NCI-H1092 treated with DMSO at 0.1 percent for 48 hours (cell line): ENCODE results near the gene RNU6-1.

Source experiments
- DNase-seq: peaks from one replicate; lab custom pipeline; 2025; lab: John Stamatoyannopoulos, UW

Gene RNU6-1

DNA sequence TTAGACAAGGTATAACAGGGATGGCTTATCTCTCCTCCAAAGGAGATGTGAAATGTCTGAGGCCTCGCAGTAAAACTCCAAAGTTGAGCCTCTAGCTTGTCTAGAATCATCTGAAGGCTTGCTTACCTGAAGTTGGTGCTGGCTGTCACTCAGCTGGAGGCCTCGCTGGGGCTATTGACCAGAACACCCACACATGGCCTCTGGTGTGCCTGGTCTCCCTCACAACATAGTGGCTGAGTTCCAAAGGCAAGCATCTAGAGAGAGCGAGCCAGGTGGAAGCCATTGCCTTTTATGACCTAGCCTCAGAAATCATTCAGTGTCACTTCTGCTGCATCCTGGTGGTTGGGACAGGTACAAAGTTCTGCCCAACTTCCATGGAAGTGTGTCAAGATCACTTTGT, 17.4 kb upstream of the RNU6-1 start:
- DNase-seq: no peak

DNA sequence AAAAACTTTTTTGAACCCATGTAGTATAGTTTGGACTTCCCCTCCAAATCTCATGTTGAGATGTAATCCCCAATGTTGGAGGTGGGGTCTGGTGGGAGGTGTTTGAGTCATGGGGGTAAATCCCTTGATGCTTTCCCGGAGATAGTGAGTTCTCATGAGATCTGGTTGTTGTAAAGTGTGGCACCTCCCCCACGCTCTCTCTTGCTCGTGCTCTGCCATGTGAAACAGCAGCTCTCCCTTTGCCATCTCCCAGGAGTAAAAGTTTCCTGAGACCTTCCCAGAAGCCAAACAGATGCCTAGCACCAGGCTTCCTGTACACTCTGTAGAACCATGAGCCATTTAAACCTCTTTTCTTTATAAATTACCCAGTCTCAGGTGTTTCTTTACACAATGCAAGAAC, 16.0 kb upstream of the RNU6-1 start:
- no peak for DNase-seq

DNA sequence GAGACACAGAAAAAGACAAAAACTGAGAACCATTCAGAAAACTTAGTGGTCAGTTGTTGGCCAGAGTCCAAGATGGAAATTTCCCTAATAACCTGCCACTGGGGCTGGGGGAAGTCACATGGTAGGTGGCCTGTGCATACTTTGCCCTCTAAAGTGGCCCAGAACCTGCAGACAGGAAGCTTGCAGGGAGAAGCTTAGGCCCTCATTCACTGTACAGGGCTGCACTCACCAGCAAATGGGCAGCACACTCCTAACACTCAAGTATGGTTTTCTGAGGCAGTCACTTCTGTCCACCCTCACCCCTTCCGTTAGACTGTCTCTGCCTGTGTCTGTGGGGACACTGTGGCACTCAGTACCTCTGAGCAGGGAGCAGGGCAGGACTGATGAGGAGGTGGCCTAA, 14.5 kb upstream of the RNU6-1 start:
- no peak for DNase-seq

DNA sequence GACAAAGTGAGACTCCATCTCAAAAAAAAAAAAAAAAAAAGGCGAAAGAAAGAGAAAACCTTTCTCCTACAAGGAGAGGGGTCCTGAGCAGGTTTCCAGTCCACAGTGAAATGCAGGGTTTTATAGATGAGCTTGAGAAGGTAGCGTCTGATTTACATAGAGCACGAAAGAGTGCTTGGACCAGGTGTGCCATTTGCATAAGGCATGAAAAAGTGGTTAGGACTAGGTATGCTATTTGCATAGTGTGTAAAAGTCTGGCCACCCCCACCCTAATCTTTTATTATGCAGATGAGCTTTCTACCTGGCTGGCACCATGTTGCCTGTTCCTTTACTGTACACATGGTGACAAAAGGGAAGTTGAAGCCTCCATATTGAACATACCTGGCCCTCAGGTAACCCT, 13.6 kb upstream of the RNU6-1 start:
- no peak for DNase-seq

DNA sequence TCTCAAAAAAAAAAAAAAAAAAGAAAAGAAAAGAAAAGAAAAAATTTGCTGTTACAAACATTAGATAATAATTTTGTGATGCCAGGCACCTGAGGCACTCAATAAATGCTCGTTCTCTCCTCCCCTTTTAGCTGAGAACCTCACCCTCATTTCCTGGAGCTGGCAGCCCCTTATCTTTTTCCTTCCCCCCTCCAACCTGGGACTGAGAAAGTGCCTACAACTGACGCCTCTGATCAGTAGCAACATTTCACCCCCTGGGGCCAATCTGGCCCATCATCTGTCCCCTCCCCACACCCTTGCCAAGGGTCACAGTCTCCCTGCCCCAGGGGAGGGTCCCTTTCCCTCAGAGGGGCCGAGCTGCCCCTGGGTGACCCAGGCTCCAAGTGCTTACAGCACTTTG, 12.6 kb upstream of the RNU6-1 start:
- no peak for DNase-seq

DNA sequence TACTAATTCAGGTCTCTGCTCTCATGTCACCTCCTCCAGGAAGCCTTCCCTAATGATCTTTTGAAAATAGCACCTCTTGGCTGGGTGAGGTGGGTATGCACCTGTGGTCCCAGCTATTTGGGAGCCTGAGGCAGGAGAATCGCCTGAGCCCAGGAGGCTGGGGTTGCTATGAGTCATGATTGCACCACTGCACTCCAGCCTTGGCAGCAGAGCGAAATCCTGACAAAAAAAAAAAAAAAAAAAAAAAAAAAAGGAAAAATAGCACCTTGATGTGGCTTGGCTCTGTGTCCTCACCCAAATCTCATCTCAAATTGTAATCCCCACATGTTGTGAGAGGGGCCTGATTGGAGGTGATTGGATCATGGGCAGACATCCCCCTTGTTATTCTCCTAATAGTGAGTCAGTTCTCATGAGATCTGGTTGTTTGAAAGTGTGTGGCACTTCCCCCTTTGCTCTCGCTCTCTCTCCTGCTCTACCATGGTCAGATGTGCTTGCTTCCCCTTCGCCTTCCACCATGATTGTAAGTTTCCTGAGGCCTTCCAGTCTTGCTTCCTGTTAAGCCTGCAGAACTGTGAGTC, 11.2 kb upstream of the RNU6-1 start:
- DNase-seq: no peak

DNA sequence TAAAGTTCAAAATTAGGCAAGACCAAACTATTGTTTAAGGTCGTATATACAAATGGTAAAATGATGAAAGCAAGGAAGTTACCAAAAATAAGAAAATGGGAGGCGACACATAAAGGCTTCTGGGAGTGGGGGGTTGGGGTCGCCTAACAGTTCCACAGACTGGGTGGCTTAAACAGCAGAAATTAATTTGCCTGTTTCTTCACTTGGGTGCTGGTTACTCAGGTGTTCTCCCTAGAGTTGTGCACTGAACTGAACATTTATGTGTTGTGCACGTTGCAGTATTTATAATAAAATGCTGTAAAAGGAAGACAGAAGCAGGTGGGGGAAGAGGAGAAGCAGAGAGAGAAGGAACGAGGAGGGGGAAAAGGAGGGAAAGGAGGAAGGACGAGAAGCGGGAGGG, 10.5 kb upstream of the RNU6-1 start:
- DNase-seq: no peak

DNA sequence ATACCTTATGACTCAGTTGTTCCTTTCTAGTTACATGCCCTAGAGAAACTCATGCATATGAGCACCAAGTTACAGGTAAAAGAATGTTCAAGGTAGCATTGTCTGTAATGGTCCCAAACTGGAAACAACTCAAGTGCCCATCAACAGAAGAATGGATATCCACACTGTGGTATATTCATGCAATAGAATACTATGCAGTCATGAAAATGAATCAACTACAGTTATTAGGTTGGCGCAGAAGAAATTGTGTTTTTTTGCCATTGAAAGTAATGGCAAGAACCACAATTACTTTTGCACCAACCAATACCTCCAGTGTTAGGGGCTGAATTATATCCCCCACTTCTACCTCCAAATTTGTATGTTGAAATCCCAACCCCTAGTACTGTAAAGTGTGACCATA, 9.7 kb upstream of the RNU6-1 start:
- DNase-seq: no peak

DNA sequence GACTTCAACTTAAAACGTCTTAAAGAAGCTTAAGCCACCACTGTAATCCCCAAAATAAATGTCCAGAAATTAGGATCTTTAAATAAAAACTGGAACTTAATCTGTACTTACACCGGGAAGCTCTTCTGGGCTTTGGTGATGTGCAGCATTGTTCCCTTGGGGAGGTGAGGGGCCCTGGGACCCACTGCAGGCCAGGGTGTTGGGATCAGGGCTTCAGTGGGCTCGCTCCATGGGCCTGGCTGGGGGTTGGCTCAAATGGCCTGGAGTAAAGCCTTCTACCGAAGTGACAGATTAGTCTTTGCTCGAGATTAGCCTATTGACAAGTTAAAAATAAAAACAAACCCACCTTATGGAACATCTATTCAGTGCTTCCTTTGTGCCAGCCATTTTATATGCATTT, 6.1 kb upstream of the RNU6-1 start:
- no peak for DNase-seq

DNA sequence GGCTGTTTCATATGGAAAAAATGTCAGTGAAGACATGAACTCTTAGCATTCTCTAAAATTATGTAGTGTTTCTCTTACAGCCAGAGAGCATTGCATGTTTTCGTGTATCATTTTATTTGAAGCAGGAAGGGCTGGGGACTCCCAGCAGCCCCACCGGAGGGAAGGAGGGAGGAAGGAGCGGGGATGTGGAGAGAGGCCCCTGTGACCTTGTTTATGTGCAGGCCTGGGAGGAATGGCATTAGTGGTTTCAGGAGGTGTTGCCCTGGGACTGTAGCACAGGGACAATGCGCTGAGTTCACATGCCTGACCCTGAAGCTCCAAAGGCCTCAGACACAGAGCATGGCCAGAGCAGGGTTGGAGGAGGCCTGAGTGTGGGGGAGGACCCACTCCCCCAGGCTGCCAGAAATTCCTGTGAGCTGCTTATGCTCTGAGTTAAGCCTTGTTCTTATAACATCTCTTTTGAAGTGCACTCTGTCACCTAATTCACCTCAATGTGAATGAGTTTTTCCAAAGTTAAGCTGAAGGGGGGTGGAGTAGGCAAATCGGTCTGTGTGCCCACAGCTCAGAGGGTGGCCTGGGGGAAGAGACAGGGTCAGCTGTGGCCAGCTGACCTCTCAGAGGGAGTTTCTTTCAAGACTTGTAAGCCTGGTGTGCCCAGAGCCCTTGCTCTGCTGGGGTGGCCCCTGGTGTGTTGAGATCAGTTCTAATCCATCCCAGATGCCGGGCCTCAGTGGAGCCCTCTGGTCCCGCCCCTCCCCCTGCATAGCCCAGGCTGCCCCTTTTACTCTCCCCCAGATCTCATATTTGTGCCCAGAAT, 3.9 kb upstream of the RNU6-1 start:
- no peak for DNase-seq

DNA sequence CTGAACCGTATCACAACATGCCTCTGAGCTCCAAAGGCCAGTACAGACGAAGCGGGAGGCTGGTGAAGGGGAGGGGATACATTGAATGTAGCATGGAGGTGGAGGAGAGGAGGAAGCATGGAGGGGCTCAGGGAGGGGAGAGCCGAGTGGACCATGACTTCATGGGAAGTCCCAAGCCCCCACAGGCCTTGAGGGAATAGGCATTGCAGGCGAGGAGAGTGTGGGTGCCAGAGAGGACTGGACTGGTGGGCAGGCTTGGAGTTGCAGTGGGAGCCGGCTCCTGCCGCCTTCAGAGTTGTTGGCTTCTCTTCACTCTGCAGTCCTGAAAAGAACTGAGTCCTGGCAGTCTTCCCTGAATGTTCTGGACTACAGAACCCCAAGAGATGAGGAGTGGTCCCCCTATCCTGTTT, 3.3 kb upstream of the RNU6-1 start:
- DNase-seq: no peak

DNA sequence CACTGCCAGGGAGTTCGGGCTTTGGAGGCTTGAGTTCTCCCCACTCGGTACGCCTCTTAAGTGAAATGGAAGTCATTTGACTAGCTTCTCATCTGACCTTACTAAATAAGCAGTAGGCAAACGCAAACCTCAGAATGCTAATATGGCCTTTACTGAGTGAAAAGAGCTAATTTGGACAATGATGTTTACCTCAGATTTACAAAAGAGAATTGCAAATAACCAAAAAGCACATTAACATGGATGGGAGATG, 1.6 kb upstream of the RNU6-1 start:
- no peak for DNase-seq

DNA sequence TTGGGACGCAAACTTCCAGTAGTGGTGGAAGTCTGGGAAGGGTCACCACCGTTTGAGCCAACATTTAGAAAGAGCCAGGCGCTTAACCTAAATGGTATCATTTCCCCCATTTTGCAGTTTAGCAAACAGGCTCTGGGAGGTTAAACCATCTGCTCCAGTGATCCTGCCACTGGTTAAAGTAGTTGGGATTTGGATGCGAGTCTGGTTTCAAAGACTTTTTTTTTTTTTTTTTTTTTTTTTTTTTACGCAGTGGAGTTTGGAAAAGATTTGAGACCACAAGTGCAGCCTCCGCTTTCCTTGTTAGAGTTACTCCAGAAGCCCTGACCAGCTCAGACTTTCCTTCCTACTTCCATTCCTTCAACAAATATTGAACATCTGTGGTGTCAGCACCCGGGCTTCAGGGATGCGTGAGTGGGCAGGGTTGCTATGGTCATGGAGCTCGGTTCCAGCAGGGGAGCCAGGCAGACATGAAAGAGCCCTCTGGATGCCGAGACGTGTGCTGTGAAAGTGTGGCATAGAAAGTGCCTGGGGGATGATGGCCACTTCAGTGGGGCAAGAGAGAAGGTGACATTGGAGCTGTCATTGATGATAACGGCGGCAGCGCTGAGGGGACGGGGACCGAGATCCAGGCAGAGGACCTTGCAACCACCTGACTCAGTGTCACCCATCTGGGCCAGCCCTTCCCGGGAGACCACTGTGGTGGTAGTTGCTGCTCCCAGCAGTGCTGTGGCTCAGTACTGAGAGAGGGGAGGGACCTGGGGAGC, 1.1 kb upstream of the RNU6-1 start:
- peak; percentile 42 for DNase-seq

DNA sequence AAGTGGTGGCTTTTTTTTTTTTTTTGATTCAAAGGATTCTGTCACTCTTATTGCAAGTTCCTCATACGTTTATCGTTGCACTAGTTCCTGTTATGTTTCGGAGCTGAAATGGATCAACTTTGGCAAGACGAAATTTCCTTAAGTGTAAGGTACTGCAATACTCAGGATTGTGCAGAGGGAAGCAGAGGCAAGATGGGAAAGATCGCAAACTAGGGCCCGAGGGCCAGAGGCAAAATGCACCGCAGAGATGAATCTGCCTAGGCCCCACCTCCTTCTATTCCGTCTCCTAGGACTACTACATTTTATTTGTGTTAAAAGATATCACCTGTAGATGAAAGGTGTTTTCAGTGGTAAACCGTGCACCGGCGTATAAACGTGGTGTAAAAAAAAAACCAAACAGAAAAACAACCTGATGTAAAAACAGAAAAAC, 331 bp downstream of the RNU6-1 start:
- peak; percentile 74 for DNase-seq

DNA sequence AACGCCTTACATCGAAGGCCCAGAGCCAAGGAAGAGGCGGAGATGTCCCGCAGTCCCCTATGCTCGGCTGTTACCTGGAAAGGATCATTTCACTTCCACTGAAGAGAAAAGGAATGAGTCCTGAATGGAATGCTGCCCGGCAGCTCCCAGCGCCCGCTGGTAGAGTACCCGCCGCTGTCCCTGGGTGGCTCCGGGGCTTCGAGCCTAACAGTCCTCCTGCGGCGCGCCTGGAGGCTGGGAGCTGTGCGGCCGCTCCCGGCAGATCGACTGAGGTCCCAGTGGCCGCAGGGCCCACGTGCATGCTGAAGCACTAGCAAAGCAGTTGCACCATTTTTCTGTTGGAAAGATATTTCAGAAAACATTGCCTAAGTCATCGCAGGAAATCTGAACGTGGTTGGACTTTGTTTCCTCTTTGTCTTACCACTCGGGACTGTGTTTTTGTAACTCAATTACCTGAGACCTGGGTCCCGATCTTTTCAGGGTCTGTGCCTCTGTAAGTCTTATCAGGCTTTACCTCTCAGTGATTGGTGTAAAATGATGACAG, 984 bp downstream of the RNU6-1 start:
- DNase-seq: peak; percentile 46

DNA sequence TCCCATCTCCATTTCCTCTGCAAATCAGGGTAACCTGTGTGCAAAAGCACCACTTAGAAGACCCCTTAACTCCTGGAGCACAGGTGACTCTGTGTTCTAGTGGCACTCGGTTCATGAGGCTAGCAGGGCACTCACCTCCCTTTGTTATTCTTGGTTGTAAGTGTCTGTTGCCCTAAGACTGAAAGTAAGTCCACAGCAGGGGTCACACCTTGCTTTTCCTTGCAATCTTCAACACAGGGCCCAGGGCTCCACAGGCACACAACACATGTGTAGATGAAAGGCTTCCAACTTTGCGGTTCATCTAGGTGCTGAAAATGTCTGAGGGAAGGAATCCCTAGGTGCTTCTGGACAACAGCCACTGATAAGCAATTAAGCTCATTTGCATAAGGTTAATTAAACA, 2.9 kb downstream of the RNU6-1 start:
- DNase-seq: no peak

DNA sequence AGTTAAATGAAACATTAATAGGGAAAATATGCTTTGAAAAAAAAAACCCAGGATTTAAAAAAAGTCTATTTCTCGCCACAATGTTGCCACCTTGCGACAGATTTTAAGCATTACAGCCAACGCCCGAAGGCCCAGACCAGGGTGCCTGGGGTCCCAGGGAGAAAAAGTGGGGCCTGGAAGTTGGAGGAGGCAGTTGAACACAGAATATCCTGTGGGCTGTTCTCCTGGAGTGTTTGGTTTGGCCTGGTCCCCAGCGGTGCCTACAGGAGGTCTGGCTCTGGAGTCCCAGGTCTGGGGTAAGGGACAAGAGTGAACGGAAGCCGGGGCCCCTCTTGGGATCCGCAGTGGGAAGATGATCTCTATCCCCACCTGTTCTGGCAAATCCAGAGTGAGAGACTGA, 3.4 kb downstream of the RNU6-1 start:
- DNase-seq: peak; percentile 24

DNA sequence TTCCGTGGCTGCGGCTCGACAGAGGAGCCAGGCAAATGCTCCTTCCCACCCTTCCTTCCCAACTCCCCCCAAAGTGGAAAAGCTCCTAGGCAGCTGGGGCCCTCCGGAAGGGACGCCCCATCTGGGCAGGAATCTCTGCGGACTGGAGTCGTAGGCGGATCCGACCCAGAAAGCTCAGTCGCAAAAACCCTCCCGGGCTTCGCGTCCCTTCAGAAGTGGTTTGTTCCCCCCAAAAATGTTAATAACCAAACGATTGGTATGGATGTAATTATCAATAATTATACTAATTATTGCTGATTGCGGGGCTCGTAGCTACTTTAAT, 3.8 kb downstream of the RNU6-1 start:
- DNase-seq: no peak

DNA sequence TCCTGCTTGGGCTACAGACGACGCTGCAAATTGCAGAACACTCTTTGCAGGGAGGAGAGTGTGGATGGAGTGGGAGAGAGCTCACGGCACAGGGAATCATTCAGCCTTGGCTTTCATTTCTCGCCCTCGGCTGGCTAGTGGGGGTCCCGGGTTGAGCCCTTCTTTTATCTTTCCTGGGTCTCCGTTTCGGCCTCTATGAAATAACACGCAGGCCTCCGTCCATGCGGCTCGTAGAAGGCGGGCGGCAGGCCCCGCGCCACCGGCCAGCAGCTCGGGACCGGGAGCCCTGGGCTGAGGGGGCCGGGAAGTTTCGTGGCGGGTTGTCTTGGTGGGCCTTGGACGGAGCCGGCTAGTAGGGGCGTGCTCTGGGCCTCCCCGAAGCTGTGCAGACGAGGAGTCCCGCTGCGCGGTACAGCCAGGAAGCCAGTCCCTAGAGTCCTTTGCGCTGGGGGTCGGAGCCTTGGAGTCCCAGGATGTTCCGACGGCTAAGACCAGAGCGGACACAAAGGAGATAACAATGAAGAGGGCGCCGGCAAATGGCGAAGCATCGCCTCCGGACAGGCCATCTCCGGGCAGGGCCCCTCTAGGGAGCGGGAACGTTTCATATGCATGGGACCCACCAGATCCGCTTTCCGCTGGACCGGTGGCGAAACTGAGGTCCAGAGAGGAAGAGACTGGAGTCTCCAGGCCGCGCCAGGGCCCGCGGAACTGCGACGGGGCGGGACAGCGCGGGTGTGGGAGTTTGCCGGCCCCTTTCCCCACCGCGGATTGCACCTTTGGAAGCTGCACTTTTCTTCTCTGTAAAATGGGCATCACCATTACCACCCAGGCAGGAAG, 4.3 kb downstream of the RNU6-1 start:
- DNase-seq: no peak

DNA sequence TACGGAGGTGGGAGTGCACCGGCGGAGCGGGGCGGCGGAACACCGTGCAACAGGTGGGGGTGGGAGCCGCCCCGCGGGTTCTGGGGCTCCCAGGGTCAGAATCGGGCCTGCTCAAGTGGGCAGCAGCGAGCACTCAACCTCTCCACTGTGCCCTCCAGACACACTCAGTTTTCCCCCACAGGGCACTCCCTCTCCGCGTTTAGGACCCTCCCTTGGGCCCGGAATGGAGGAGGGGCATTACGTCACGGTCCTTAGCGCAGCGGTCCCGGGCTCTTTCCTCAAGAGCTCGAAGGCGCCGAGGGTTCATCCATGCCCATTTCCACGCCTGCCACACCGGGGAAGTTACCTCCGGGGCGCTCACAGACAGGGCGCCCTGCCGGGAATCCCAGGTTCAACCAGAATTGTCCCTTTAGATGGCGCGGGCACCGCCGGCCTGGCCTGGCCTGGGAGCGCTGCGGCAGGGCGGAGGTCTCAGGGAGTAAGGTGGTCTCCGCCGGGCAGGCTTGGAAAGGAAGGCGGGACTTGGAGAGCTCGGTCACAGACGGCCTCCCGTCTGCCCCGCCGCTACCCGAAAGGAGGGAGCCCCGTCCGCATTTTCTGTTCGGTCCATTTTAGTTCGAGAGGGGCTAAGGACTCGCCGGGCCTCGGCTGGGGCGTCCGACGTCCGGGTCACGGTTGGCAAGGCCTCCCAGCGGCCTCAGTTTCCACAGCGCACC, 5.1 kb downstream of the RNU6-1 start:
- DNase-seq: no peak

DNA sequence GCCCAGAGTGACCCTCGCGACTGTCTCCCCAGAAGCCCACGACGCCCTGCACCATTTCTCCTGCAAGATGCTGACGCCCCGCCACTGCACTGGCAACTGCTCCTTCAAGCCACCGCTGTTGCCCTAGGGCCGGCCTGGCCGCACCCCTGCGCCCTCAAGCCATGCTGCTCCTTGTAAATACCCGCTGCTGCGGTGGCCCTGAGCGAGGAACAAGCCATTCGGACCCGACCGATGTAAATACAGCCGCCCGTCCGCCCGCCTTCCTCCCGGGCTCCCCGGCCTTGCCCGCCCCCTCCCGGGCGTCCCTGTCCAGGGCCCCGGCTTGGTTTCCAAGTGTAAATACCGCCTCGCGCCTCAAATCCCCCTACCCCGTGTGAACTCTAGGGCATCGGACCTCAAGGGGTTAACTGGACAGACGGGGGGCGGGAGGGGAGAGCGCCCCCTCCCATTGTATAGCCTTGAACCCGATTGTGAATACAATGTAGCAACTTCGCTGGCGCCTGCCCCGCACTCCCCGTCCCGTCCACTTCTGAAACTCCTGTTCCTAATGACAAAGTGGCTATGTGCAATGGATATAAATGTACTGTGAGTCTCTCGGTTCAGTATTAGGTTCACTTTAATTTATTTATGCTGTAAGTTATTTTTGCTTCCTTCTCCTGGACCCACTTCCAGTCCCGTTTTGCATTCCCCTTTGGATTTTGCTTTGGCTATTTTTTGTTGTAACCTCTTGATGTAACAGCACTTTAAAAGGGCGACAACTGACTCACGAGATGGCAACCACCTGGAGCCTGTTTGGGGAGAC, 5.9 kb downstream of the RNU6-1 start:
- DNase-seq: no peak
